GM10847 (cell line): ENCODE data around the gene BRD7.

ENCODE experiments used
- POLR2A ChIP-seq: IDR thresholded peaks from 2 replicates; pipeline ENCODE4 v1.6.1; 2011; ENCODE audit not compliant: insufficient read length; ENCODE audit errors: extremely low read depth

BRD7 gene

GRCh38 chr16:50297301-50298074, 71.3 kb downstream of the BRD7 start:
- no peak for TF ChIP-seq POLR2A

- TF ChIP-seq POLR2A, result no peak
These were observed 72.0 kb downstream of the BRD7 start for GRCh38 chr16:50296807-50297206.

GRCh38 chr16:50295541-50296132, 73.2 kb downstream of the BRD7 start:
- TF ChIP-seq POLR2A, result no peak

GRCh38 chr16:50294955-50295354, 73.8 kb downstream of the BRD7 start:
- TF ChIP-seq POLR2A, result no peak

- no peak for TF ChIP-seq POLR2A
These were observed 74.6 kb downstream of the BRD7 start for GRCh38 chr16:50293994-50294855.

- no peak for TF ChIP-seq POLR2A
These were observed 75.6 kb downstream of the BRD7 start for GRCh38 chr16:50293041-50293783.

GRCh38 chr16:50292566-50292948, 76.2 kb downstream of the BRD7 start:
- TF ChIP-seq POLR2A, result no peak

- no peak for TF ChIP-seq POLR2A
These were observed 76.8 kb downstream of the BRD7 start for GRCh38 chr16:50291719-50292565.

GRCh38 chr16:50290856-50291255, 77.9 kb downstream of the BRD7 start:
- TF ChIP-seq POLR2A, result no peak

GRCh38 chr16:50289950-50290764, 78.6 kb downstream of the BRD7 start:
- TF ChIP-seq POLR2A, result no peak

GRCh38 chr16:50288920-50289319, 79.9 kb downstream of the BRD7 start:
- no peak for TF ChIP-seq POLR2A

- no peak for TF ChIP-seq POLR2A
These were observed 80.8 kb downstream of the BRD7 start for GRCh38 chr16:50288026-50288425.

- no peak for TF ChIP-seq POLR2A
These were observed 82.1 kb downstream of the BRD7 start for GRCh38 chr16:50286681-50287080.
